Calu3 (cell line): ENCODE measurements around the gene KCNH5. TPM values are rescaled to one million over a fixed set of nuclear protein-coding genes. Genes with fewer than 3 reads are reported as not detected.

ENCODE experiments used
- BruUV-seq: library from RNA; stranded (reverse); fragments of 400-500 nt; replicated peaks from 2 replicates; lab custom pipeline; 2021; lab: Mats Ljungman, UMichigan
- CTCF ChIA-PET: fragments of 300-600 bp; sonication (Branson Sonifier 250); formaldehyde crosslinking; loops from one replicate; lab custom pipeline; 2022; ENCODE audit warnings: antibody characterized with exemption; lab: Charles Lee
- DNase-seq: peaks from one replicate; pipeline ENCODE4 v3.0.0; 2022
- H3K27ac Mint-ChIP-seq: one replicate; pipeline ENCODE4 v1.8.0; 2022; ENCODE audit warnings: mixed read lengths; ENCODE audit not compliant: unreplicated experiment
- H3K27me3 Mint-ChIP-seq: one replicate; pipeline ENCODE4 v1.8.0; 2022; ENCODE audit warnings: mixed read lengths; ENCODE audit not compliant: unreplicated experiment
- H3K36me3 Mint-ChIP-seq: one replicate; pipeline ENCODE4 v1.8.0; 2022; ENCODE audit warnings: mild to moderate bottlenecking, moderate library complexity, mixed read lengths; ENCODE audit not compliant: insufficient read depth, unreplicated experiment
- H3K4me1 Mint-ChIP-seq: one replicate; pipeline ENCODE4 v1.8.0; 2022; ENCODE audit warnings: mild to moderate bottlenecking, low read depth, mixed read lengths; ENCODE audit not compliant: unreplicated experiment
- H3K4me3 Mint-ChIP-seq: one replicate; pipeline ENCODE4 v1.8.0; 2022; ENCODE audit warnings: mild to moderate bottlenecking, low read depth, moderate library complexity, mixed read lengths; ENCODE audit not compliant: unreplicated experiment
- H3K9me3 Mint-ChIP-seq: one replicate; pipeline ENCODE4 v1.8.0; 2022; ENCODE audit warnings: low read depth, mixed read lengths; ENCODE audit not compliant: unreplicated experiment
- intact Hi-C: fragments of 100-400 bp; cut with micrococcal nuclease; formaldehyde crosslinking; loops from one replicate; pipeline ENCODE4 v1.10.0; 2022; ENCODE audit not compliant: unreplicated experiment
- total RNA-seq: library from RNA; stranded (reverse); gene quantifications from 2 replicates; pipeline ENCODE4 v1.2.3, GENCODE V29; 2022
- TF ChIP-seq, protein P1 (sequence below): fragments of 200-600 bp; IDR thresholded peaks from one replicate; pipeline ENCODE4 v1.8.0; 2022; ENCODE audit warnings: antibody characterized with exemption; ENCODE audit not compliant: unreplicated experiment

The KCNH5 gene
- total RNA-seq, 1 experiment from 2014 or later, result not detected

DNA sequence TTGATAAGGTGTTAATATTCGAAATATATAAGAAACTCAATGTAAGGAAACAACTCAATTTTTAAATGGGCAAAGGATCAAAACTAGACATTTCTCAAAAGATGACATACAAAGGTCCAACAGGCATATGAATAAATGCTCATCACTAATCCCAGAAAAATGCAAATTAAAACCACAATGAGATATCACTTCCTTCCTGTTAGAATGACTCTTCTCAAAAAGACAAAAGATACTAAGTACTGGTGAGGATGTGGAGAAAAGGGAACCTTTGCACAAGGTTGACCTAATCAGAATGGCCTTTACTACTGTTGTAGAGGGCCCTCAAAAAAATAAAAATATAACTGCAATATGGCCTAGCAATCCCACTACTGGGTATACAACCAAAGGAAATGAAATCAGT, 383.4 kb downstream of the KCNH5 start:
- CTCF ChIA-PET, result no interaction called here
- DNase-seq, result no peak
- H3K27me3 Mint-ChIP-seq, result no peaks in the 10 kb centered on the region
- H3K4me1 Mint-ChIP-seq, result no peaks in the 10 kb centered on the region
- H3K9me3 Mint-ChIP-seq, result no peaks in the 10 kb centered on the region
- intact Hi-C loops, result no loop called here
- no TSS peak for BruUV-seq
- H3K27ac Mint-ChIP-seq, result no peak overlapping the region
- no peak overlapping the region for H3K4me3 Mint-ChIP-seq
- H3K36me3 Mint-ChIP-seq, result no peaks in the 10 kb centered on the region
- TF ChIP-seq, protein P1, sequence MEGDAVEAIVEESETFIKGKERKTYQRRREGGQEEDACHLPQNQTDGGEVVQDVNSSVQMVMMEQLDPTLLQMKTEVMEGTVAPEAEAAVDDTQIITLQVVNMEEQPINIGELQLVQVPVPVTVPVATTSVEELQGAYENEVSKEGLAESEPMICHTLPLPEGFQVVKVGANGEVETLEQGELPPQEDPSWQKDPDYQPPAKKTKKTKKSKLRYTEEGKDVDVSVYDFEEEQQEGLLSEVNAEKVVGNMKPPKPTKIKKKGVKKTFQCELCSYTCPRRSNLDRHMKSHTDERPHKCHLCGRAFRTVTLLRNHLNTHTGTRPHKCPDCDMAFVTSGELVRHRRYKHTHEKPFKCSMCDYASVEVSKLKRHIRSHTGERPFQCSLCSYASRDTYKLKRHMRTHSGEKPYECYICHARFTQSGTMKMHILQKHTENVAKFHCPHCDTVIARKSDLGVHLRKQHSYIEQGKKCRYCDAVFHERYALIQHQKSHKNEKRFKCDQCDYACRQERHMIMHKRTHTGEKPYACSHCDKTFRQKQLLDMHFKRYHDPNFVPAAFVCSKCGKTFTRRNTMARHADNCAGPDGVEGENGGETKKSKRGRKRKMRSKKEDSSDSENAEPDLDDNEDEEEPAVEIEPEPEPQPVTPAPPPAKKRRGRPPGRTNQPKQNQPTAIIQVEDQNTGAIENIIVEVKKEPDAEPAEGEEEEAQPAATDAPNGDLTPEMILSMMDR, result no peak

DNA sequence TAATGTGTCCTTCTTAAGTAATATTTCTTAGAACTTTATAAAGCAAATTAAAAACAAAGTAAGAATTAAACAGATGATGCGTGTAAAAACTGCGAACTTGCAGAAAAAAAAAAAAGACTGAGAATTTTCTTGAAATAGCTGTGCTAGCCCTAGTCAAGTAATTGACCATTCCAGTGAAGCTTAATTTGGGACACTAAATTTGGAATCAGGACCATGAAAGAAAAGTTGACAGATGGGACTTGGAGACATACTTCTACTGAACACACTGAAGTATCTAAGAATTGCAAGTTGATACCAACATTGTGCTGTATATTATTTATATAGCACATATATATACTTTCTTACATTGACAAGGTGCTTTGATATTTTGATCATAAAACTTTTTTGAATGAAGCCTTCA, 386.6 kb downstream of the KCNH5 start:
- intact Hi-C loops, result no loop called here
- H3K4me1 Mint-ChIP-seq, result no peaks in the 10 kb centered on the region
- TF ChIP-seq, protein P1, result no peak
- H3K4me3 Mint-ChIP-seq, result no peak overlapping the region
- H3K36me3 Mint-ChIP-seq, result no peaks in the 10 kb centered on the region
- H3K9me3 Mint-ChIP-seq, result no peaks in the 10 kb centered on the region
- H3K27ac Mint-ChIP-seq, result no peak overlapping the region
- H3K27me3 Mint-ChIP-seq, result no peaks in the 10 kb centered on the region
- no TSS peak for BruUV-seq
- CTCF ChIA-PET, result no interaction called here
- no peak for DNase-seq

DNA sequence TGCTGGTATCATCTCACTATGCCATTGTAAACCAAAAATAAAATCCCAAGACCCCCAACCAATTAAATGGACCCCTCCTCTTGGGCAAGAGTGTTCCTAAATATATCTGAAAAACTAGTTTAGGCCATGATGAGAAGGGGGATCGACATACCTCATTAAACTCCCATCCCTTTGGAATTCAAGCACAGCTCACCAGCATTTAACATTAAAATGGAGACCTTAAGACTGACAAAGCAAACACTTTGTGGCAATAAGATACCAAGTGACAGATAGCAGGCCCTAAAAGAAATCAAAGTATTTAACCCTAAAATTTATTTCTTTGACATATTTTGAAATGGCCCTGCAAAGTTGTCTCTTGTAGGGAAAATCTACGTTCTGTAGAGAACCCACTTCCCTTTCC, 387.9 kb downstream of the KCNH5 start:
- CTCF ChIA-PET, result no interaction called here
- Mint-ChIP-seq H3K4me3 (no peak overlapping the region), H3K4me1 (no peaks in the 10 kb centered on the region), H3K27ac (no peak overlapping the region), H3K36me3 (no peaks in the 10 kb centered on the region), H3K27me3 (no peaks in the 10 kb centered on the region), H3K9me3 (no peaks in the 10 kb centered on the region)
- intact Hi-C loops, result no loop called here
- TF ChIP-seq, protein P1, result no peak
- no TSS peak for BruUV-seq
- no peak for DNase-seq

DNA sequence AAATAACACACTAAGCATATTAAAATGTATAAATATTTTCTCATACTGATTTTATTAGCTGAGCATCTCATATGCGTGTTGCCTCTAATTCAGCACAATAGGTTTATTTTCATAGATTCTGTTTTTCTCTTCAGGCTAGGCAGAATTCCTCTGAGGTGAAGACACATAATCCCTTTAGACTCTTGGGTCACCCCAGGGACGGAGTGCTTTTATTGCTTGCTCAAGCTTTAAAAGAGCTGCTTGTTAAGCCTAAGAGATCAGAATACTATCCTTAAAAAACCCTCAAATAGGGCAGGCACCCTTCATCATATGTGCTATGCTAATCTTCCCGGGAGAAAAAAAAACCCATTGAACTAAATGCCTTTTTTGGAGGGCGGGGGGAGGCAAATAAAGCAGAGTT, 390.1 kb downstream of the KCNH5 start:
- no TSS peak for BruUV-seq
- no peaks in the 10 kb centered on the region for H3K36me3 Mint-ChIP-seq
- no peak overlapping the region for H3K27ac Mint-ChIP-seq
- no peaks in the 10 kb centered on the region for H3K27me3 Mint-ChIP-seq
- no peak for DNase-seq
- intact Hi-C loops, result no loop called here
- CTCF ChIA-PET, result no interaction called here
- H3K9me3 Mint-ChIP-seq, result no peaks in the 10 kb centered on the region
- TF ChIP-seq, protein P1, result no peak
- no peaks in the 10 kb centered on the region for H3K4me1 Mint-ChIP-seq
- H3K4me3 Mint-ChIP-seq, result no peak overlapping the region
